GM18867 (cell line): Measurements from ENCODE around the gene CAPG.
"Not testable (repeated sequence)": the region's sequence is repeated elsewhere in the genome, so short reads cannot be mapped to it uniquely, and the experiment has no call there.

Source experiments
- ATAC-seq: cut with Tn5 transposase; IDR thresholded peaks from one replicate; pipeline ENCODE4 v1.9.1; 2021; ENCODE audit warnings: mild to moderate bottlenecking, moderate library complexity; ENCODE audit not compliant: unreplicated experiment

The CAPG gene

GRCh38 chr2:85398426-85399182, 11.6 kb downstream of the CAPG start:
- no peak for ATAC-seq

DNA sequence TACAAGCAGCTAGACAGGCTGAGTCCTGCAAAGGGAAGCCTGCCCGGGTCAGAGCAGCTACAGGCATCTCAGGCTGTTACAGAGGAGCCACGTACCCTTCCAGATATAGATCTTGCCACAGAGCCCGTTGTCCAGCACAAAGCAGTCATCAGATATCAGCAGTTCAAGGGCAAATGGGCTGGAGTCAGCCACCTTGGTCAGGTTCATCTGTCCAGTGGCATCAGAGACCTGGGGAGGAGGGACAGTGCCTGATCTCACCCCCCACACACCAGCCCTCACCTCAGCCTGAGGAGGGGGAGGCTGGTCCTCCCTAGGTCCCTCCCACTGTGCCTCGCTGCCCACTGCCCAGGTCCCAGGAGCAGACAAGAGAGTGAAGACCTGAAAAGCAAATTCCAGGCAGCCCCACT, 12.2 kb downstream of the CAPG start:
- no peak for ATAC-seq

GRCh38 chr2:85396531-85397470, 13.4 kb downstream of the CAPG start:
- no peak for ATAC-seq

- ATAC-seq = no peak
Observed at GRCh38 chr2:85395912-85396475, 14.2 kb downstream of the CAPG start.

GRCh38 chr2:85394976-85395375, 15.2 kb downstream of the CAPG start:
- ATAC-seq = no peak

- ATAC-seq = no peak
Observed at GRCh38 chr2:85394261-85394681, 15.9 kb downstream of the CAPG start.

DNA sequence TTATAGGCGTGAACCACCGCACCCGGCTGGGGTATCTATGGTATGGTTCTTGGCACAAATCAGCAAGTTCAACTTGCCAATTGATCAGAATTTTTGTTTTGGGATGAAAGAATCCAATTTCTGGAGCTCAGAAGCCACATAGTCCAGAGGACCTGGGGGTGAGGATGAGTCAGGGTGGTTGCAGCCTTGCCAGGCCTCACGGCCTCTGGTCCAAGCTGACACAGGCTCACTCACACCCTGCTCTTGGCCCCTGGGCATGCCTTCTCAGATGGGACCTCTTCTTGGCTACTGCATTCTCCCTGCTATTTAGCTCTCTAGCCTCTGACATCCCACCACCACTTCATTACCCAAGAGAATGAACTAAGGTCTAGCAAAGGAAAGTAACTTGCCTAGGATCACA, 16.3 kb downstream of the CAPG start:
- ATAC-seq = no peak

GRCh38 chr2:85390941-85391669, 19.1 kb downstream of the CAPG start:
- ATAC-seq = no peak

GRCh38 chr2:85388878-85389538, 21.2 kb downstream of the CAPG start:
- no peak for ATAC-seq

DNA sequence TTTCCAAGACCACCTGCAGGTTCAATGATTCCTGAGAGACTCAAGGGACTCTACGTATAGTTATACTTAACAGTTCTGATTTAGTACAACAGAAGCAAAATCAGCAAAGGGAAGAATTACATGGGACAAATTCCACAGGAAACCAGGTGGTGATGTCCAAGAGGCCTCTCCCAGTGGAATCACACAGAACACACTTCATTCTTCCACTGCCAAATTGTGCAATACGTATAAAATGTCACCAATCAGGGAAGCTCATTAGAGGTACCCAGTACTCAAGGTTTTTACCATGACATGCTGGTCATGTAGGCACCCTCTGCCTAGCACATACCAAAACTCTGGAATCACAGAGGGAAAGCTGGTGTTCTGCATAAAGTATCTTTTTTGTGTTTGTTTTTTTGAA, 22.4 kb downstream of the CAPG start:
- ATAC-seq = no peak

GRCh38 chr2:85385746-85386145, 24.4 kb downstream of the CAPG start:
- ATAC-seq = no peak

- ATAC-seq = no peak
Observed at GRCh38 chr2:85383850-85384249, 26.3 kb downstream of the CAPG start.

DNA sequence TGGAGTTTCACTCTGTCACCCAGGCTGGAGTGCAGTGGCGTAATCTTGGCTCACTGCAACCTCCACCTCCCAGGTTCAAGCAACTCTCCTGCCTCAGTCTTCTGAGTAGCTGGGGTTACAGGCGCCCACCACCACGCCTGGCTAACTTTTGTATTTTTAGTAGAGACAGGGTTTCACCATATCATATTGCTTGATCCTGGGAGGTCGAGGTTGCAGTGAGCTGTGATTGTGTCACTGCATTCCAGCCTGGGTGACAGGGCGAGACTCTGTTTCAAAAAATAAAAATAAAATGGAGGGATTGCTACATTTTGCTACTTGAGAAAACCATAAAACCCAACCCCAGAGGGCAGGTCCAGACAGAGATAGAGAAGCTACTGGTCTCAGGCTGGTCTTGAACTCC, 27.0 kb downstream of the CAPG start:
- not testable (repeated sequence) for ATAC-seq

DNA sequence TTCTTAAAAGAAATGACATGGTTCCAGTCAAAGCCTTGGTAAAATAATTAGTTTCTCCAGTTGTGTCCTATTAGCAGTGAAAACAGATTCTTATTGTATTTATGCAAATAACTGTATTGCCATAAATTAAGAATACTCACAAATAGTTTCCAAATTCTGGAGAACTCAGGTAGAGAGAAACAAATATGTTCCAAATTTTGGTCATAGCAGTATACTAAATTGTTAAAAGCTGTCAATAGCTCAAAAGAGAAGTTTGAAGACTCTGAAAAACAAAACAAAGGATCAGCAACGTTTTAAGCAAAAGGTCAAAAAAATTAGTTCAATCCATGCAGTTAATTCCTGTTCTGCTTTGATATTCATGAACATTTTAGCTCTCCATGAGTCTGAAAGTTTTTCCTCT, 30.1 kb downstream of the CAPG start:
- no peak for ATAC-seq

DNA sequence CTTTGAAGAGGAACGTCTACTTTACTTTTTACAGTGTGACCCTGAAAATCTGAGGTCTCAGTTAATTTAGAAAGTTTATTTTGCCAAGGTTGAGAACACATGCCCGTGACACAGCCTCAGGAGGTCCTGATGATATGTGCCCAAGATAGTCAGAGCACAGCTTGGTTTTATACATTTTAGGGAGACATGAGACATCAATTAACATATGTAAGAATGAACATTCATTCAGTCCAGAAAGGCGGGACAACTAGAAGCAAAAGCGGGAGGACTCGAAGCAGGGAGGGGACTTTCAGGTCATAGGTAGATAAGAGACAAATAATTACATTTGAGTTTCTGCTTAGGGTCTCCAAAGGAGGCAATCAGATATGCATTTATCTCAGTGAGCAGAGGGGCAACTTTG, 31.9 kb downstream of the CAPG start:
- ATAC-seq = no peak

DNA sequence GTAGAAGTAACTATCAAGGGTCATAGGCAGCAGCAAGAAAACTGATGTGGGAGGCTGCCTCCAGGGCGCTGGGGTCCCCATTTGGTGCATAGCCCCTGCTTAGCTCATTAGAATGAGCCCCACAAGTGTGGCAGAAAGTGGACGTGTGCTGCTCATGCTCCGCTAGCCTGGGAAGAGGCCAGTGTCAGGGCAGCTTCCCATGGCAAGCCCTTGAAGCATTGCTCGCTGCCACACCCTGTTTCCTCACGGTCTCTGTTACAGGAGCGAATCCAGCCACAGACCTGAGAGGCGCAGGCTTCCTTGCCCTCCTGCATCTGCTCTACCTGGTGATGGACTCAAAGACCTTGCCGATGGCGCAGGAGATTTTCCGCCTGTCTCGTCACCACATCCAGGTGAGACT, 33.1 kb downstream of the CAPG start:
- no peak for ATAC-seq

- ATAC-seq = no peak
Observed at GRCh38 chr2:85376291-85377065, 33.7 kb downstream of the CAPG start.

DNA sequence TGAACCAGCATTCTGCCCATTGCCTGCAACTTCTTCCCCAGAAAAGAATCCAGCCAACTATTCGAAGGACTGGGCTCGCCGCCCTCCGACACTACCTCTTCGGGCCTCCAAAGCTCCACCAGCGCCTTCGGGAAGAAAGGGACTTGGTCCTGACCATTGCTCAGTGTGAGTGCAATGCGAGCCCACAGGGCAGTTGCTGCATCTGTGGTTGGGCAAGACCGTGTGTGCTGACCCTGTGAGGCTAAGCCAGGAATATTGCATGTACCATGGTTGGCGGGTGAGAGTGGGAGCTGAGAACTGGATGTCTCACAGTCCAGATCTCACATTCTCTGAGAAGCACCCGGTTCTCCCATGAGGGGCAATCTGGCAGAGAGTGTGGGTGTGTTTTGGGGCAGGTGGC, 39.1 kb downstream of the CAPG start:
- ATAC-seq = no peak

DNA sequence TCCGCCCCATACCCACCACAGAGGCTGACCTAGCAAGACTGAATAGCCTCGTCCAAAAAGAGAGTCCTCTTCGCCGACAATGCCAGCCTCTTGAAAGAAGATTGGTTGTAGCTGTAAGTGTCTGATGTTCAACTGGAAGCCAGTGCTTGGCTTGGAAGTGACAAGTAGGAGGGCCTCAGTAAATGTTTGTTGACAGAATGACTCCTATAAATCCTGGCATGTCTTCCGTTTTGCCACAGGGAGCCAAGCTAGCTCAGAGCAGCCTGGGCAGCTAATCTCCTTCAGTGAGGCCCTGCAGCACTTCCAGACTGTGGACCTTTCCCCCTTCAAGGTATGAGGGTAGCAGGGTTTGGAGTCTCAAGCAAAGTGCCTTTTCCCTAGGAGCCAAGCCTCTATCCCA, 40.7 kb downstream of the CAPG start:
- no peak for ATAC-seq

GRCh38 chr2:85368921-85369320, 41.2 kb downstream of the CAPG start:
- no peak for ATAC-seq
